Ovary (tissue), 9 donors: ENCODE results near the gene MED6. TPM values are rescaled to one million over a fixed set of nuclear protein-coding genes. Genes with fewer than 3 reads are reported as not detected.

ENCODE experiments used
- DNase-seq, 5 donors: peaks; one replicate each; pipeline ENCODE4 v3.0.0-alpha.2; 2019 to 2020
- H3K27ac ChIP-seq, 2 donors: fragments of 200-600 bp; one replicate each; pipeline versions ENCODE4 v1.5.1 to v1.8.0; 2019 to 2022
- H3K27me3 ChIP-seq: fragments of 200-600 bp; one replicate; pipeline ENCODE4 v1.8.0; 2022
- H3K36me3 ChIP-seq: fragments of 200-600 bp; sonication (generic); one replicate; pipeline ENCODE4 v1.5.1; 2019
- H3K4me1 ChIP-seq: one replicate; pipeline ENCODE4 v1.8.1; 2013; ENCODE audit warnings: mild to moderate bottlenecking, moderate library complexity; ENCODE audit not compliant: insufficient read depth
- H3K4me3 ChIP-seq: fragments of 200-600 bp; sonication (generic); one replicate; pipeline ENCODE4 v1.5.1; 2017
- H3K9me3 ChIP-seq, 2 donors: fragments of 200-600 bp in 1 of 2; sonication (generic) in 1 of 2; one replicate each; pipeline versions ENCODE4 v1.5.1 to v1.8.1; 2013 to 2019; ENCODE audit warnings: mild to moderate bottlenecking in 1 of 2, moderate library complexity in 1 of 2
- CTCF ChIP-seq, 3 donors: fragments of 450-650 bp in 2 of 3; fragments of 200-600 bp in 1 of 3; IDR thresholded peaks; one replicate each; pipeline versions ENCODE4 v1.5.1 to v1.8.0; 2016 to 2022; ENCODE audit warnings: antibody characterized with exemption in 3 of 3, mild to moderate bottlenecking in 1 of 3
- EP300 ChIP-seq: sonication (generic); formaldehyde crosslinking; IDR thresholded peaks from one replicate; pipeline ENCODE4 v1.6.1; 2017; ENCODE audit warnings: antibody characterized with exemption
- POLR2A ChIP-seq: fragments of 450-650 bp; IDR thresholded peaks from one replicate; pipeline ENCODE4 v1.6.1; 2017; ENCODE audit warnings: antibody characterized with exemption, mild to moderate bottlenecking, moderate library complexity
- WGBS, 3 donors: extraction: QIAGEN DNeasy Blood & Tissue Kit in 1 of 3; methylation state at CpG; one replicate each; pipeline versions ENCODE4 v1.1.5 to v1.1.7; 2013 to 2017; 5-methylcytosine and 5-hydroxymethylcytosine counted together
- intact Hi-C, 4 donors: fragments of 100-400 bp; cut with DNase I; formaldehyde crosslinking; loops; one replicate each; pipeline versions ENCODE4 v1.11.0 to v1.15.1; 2022 to 2023
- polyA plus RNA-seq, 2 donors: library from polyadenylated mRNA; stranded (reverse); fragments of 200-250 nt in 1 of 2; fragments of 350-450 nt in 1 of 2; fragmentation: Illumina TruSeq in 1 of 2; extraction: RNeasy Lipid Tissue Mini Kit (QIAGEN cat#74804) in 1 of 2; gene quantifications; one replicate each; pipeline ENCODE4 v1.2.3, GENCODE V29; 2013 to 2014
- total RNA-seq, 7 donors: library from RNA; depleted of rRNA in 2 of 7; stranded (reverse); fragments of >200 nt in 2 of 7; fragmentation: NEBNext Ultra II Directional in 3 of 7; extraction: Animal tissue kit (Norgen Biotek cat#: 25700) in 3 of 7; gene quantifications; one replicate each; pipeline versions ENCODE4 v1.1.0 to v1.2.4, GENCODE V29; 2016 to 2023
- donor health status: DM: no; HTN: no; CAD: no; lungs with moderate emphysema.
- donor health status: DM: no; HTN: no; CAD: no.
- donor health status: Bipolar disorder and iron deficiency.
- donor health status: DM: yes; HTN: yes; CAD: no.
- donor health status: DM: no; HTN: no; CAD: no.
- donor health status: DM: yes; HTN: yes; CAD: no.

Gene MED6
- total and polyA plus RNA-seq, 9 donors: 20.0 to 41.5 (median 35.8) TPM

GRCh38 chr14:70576891-70577290 lies 23.6 kb downstream of the MED6 start:
- WGBS, 3 donors: 85 to 95% (median 89%) methylated on average over 2 of the region's 2 CpGs
- no peaks in the 10 kb centered on the region for H3K36me3 ChIP-seq
- intact Hi-C loops: no loop called here
- H3K4me1 ChIP-seq: no peaks in the 10 kb centered on the region
- H3K4me3 ChIP-seq: no peak overlapping the region
- H3K9me3 ChIP-seq: no peaks in the 10 kb centered on the region
- TF ChIP-seq CTCF (IDR thresholded peaks at IDR 0.05) (no peak), EP300 (no peak), POLR2A (no peak)
- H3K27me3 ChIP-seq: no peaks in the 10 kb centered on the region
- no peak for DNase-seq
- H3K27ac ChIP-seq: no peak overlapping the region

- Histone ChIP-seq H3K27ac (no peak overlapping the region), H3K36me3 (no peaks in the 10 kb centered on the region), H3K9me3 (no peaks in the 10 kb centered on the region), H3K4me1 (no peaks in the 10 kb centered on the region), H3K27me3 (no peaks in the 10 kb centered on the region), H3K4me3 (no peak overlapping the region)
- WGBS, 3 donors: 92 to 98% (median 95%) methylated on average over 1 of the region's 1 CpG
- TF ChIP-seq CTCF (IDR thresholded peaks at IDR 0.05): no peak
- TF ChIP-seq EP300: no peak
- TF ChIP-seq POLR2A: no peak
- intact Hi-C loops: no loop called here
- DNase-seq: no peak
Observed at GRCh38 chr14:70573050-70573449, 27.4 kb downstream of the MED6 start.

GRCh38 chr14:70571139-70571538 lies 29.3 kb downstream of the MED6 start:
- no peak overlapping the region for H3K27ac ChIP-seq
- no peak for DNase-seq
- no peaks in the 10 kb centered on the region for H3K36me3 ChIP-seq
- 92 to 98% (median 94%) methylated on average over 2 of the region's 2 CpGs for WGBS, 3 donors
- no peaks in the 10 kb centered on the region for H3K4me1 ChIP-seq
- intact Hi-C loops: no loop called here
- H3K4me3 ChIP-seq: no peak overlapping the region
- no peaks in the 10 kb centered on the region for H3K27me3 ChIP-seq
- no peak for TF ChIP-seq CTCF (IDR thresholded peaks at IDR 0.05)
- no peak for TF ChIP-seq EP300
- no peak for TF ChIP-seq POLR2A
- H3K9me3 ChIP-seq: no peaks in the 10 kb centered on the region

GRCh38 chr14:70567791-70568190 lies 32.7 kb downstream of the MED6 start:
- no peaks in the 10 kb centered on the region for H3K36me3 ChIP-seq
- no peak for TF ChIP-seq POLR2A
- TF ChIP-seq EP300: no peak
- TF ChIP-seq CTCF (IDR thresholded peaks at IDR 0.05): no peak

More at GRCh38 chr14:70567791-70568190, 32.7 kb downstream of the MED6 start:
- DNase-seq: no peak
- 66 to 67% (median 67%) methylated on average over 2 of the region's 2 CpGs for WGBS, 3 donors
- no peaks in the 10 kb centered on the region for H3K4me1 ChIP-seq
- no peak overlapping the region for H3K27ac ChIP-seq
- H3K27me3 ChIP-seq: no peaks in the 10 kb centered on the region
- peaks cover 0 to 2% of the 10 kb centered on the region in 2 donors for H3K9me3 ChIP-seq
- H3K4me3 ChIP-seq: no peak overlapping the region
- intact Hi-C loops: no loop called here
